Activated naive CD4-positive, alpha-beta T cell treated with anti-CD3 and anti-CD28 coated beads, Interleukin-2, amount 50 U/mL, for 16 hours (primary cell): ENCODE results near the gene MRGPRG.
"Not testable (repeated sequence)": the region's sequence is repeated elsewhere in the genome, so short reads cannot be mapped to it uniquely, and the experiment has no call there.

ENCODE experiments used
- DNase-seq: peaks from one replicate; pipeline ENCODE4 v3.0.0-alpha.2; 2020

Gene MRGPRG

GRCh38 chr11:3170756-3171650, 47.6 kb downstream of the MRGPRG start:
- DNase-seq: peak; percentile 10

- DNase-seq: peak; percentile 5
Measured at GRCh38 chr11:3170044-3170755, 48.4 kb downstream of the MRGPRG start.

GRCh38 chr11:3169255-3170043, 49.2 kb downstream of the MRGPRG start:
- DNase-seq: peak; percentile 18

- not testable (repeated sequence) for DNase-seq
Measured at GRCh38 chr11:3168742-3169254, 49.8 kb downstream of the MRGPRG start.
